ENCODE measurements around the gene CERCAM. TPM values are rescaled to one million over a fixed set of nuclear protein-coding genes. Genes with fewer than 3 reads are reported as not detected.
"Not testable (repeated sequence)": the region's sequence is repeated elsewhere in the genome, so short reads cannot be mapped to it uniquely, and the experiment has no call there.

The CERCAM gene
- total RNA-seq, 3 donors from 2014 or later = 19.8 to 47.5 (median 30.5) TPM

- intact Hi-C loops (cut with DNase I; ENCODE audit: low total_unique reads) = no loop called here
- Histone ChIP-seq H3K9me3 (no peaks in the 10 kb centered on the region), H3K4me1 (no peaks in the 10 kb centered on the region), H3K36me3 (no peaks in the 10 kb centered on the region), H3K27ac (no peak overlapping the region), H3K4me3 (no peak overlapping the region), H3K27me3 (no peaks in the 10 kb centered on the region)
- DNase-seq (ENCODE audit: low spot score in 2 of 2) = peak; percentile 63 to 90
- peak; percentile 55 to 72 (median 65) for TF ChIP-seq POLR2AphosphoS5 (IDR thresholded peaks at IDR 0.05)
- no peak for TF ChIP-seq POLR2A (IDR thresholded peaks at IDR 0.05)
- peak; percentile 92 to 95 (median 94) for TF ChIP-seq CTCF (IDR thresholded peaks at IDR 0.05)
These were observed 17.9 kb downstream of the CERCAM start for GRCh38 chr9:128438343-128439109.

DNA sequence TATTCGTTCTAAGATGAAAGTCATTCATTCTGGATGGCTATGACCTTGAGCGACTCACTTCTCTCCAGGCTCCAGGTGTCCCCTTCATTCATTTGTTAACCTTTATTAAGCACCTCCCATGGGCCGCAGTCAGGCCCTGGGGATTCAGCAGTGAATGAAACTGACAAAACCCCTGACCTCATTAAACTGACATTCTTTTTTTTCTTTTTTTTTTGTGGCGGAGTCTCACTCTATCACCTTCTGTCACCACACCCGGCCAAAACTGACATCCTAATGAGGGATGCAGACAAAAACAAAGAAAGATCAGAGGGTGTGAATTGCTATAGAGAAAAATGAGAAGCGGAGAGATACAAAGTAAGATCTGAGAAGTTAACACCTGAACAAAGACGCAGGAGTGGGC is 18.6 kb downstream of the CERCAM start:
- TF ChIP-seq POLR2AphosphoS5 (IDR thresholded peaks at IDR 0.05) (no peak), CTCF (IDR thresholded peaks at IDR 0.05) (no peak), POLR2A (IDR thresholded peaks at IDR 0.05) (no peak)
- DNase-seq (ENCODE audit: low spot score in 2 of 2) = no peak
- Histone ChIP-seq H3K27ac (no peak overlapping the region), H3K9me3 (no peaks in the 10 kb centered on the region), H3K4me3 (no peak overlapping the region), H3K27me3 (no peaks in the 10 kb centered on the region), H3K4me1 (no peaks in the 10 kb centered on the region), H3K36me3 (no peaks in the 10 kb centered on the region)
- intact Hi-C loops (cut with DNase I; ENCODE audit: low total_unique reads) = no loop called here

GRCh38 chr9:128442150-128442549 is 21.5 kb downstream of the CERCAM start:
- Histone ChIP-seq H3K27me3 (no peaks in the 10 kb centered on the region), H3K9me3 (no peaks in the 10 kb centered on the region), H3K27ac (no peak overlapping the region), H3K4me3 (no peak overlapping the region), H3K36me3 (no peaks in the 10 kb centered on the region), H3K4me1 (no peaks in the 10 kb centered on the region)
- TF ChIP-seq POLR2AphosphoS5 (IDR thresholded peaks at IDR 0.05) = no peak
- no peak for TF ChIP-seq CTCF (IDR thresholded peaks at IDR 0.05)
- no peak for TF ChIP-seq POLR2A (IDR thresholded peaks at IDR 0.05)
- DNase-seq (ENCODE audit: low spot score in 2 of 2) = no peak
- intact Hi-C loops (cut with DNase I; ENCODE audit: low total_unique reads) = no loop called here

GRCh38 chr9:128446505-128446904 is 25.8 kb downstream of the CERCAM start:
- H3K36me3 ChIP-seq; H3K4me3 ChIP-seq; DNase-seq (ENCODE audit: low spot score in 2 of 2); H3K4me1 ChIP-seq; intact Hi-C loops (cut with DNase I; ENCODE audit: low total_unique reads); H3K27ac ChIP-seq; H3K27me3 ChIP-seq; H3K9me3 ChIP-seq: not testable (repeated sequence)

- H3K27me3 ChIP-seq = no peaks in the 10 kb centered on the region
- no peak overlapping the region for H3K4me3 ChIP-seq
- DNase-seq (ENCODE audit: low spot score in 2 of 2) = no peak
- intact Hi-C loops (cut with DNase I; ENCODE audit: low total_unique reads) = no loop called here
- TF ChIP-seq CTCF (IDR thresholded peaks at IDR 0.05) (no peak), POLR2A (IDR thresholded peaks at IDR 0.05) (no peak), POLR2AphosphoS5 (IDR thresholded peaks at IDR 0.05) (no peak)
- H3K9me3 ChIP-seq = no peaks in the 10 kb centered on the region
- no peaks in the 10 kb centered on the region for H3K36me3 ChIP-seq
- H3K27ac ChIP-seq = no peak overlapping the region
- no peaks in the 10 kb centered on the region for H3K4me1 ChIP-seq
These were observed 28.1 kb downstream of the CERCAM start for GRCh38 chr9:128448746-128449145.

Data from breast epithelium (tissue), 4 donors.